IMR-90 (cell line): ENCODE measurements around the gene PZP. TPM values are rescaled to one million over a fixed set of nuclear protein-coding genes. Genes with fewer than 3 reads are reported as not detected.

Experiments used
- ATAC-seq: fragments of 200-7000 bp; cut with Tn5 transposase; 2 replicates; pipeline ENCODE4 v1.9.1; 2020; ENCODE audit warnings: low read depth, mild to moderate bottlenecking, moderate library complexity
- BruUV-seq: library from RNA; stranded (reverse); fragments of 400-500 nt; replicated peaks from 2 replicates; lab custom pipeline; 2021; lab: Mats Ljungman, UMichigan
- CTCF ChIA-PET: fragments of 300-600 bp; formaldehyde crosslinking; extraction: SDS; loops from one replicate; lab custom pipeline; 2021; ENCODE audit warnings: antibody characterized with exemption; lab: Yijun Ruan, JAX
- POLR2A ChIA-PET: fragments of 300-600 bp; sonication (Branson Sonifier 250); formaldehyde crosslinking; loops from one replicate; lab custom pipeline; 2022; ENCODE audit warnings: antibody characterized with exemption; ENCODE audit not compliant: unreplicated experiment; lab: Charles Lee
- DNase-seq: peaks from one replicate; pipeline ENCODE4 v3.0.0; 2013
- H2AFZ ChIP-seq: replicated peaks from 2 replicates; pipeline ENCODE3; 2013; ENCODE audit warnings: low read length, mild to moderate bottlenecking; ENCODE audit not compliant: poor library complexity
- H2AK5ac ChIP-seq: 2 replicates; pipeline ENCODE4 v1.6.1; 2013; ENCODE audit warnings: low read depth, low read length, inconsistent platforms
- H2AK9ac ChIP-seq: replicated peaks from 2 replicates; pipeline ENCODE3; 2013; ENCODE audit warnings: mild to moderate bottlenecking, low read depth, low read length, moderate library complexity; ENCODE audit not compliant: poor library complexity
- H2BK120ac ChIP-seq: 2 replicates; pipeline ENCODE4 v1.6.1; 2013; ENCODE audit warnings: low read depth, low read length, inconsistent platforms
- H2BK15ac ChIP-seq: 3 replicates; pipeline ENCODE4 v1.6.1; 2013; ENCODE audit warnings: low read depth, low read length, inconsistent platforms
- H2BK20ac ChIP-seq: 2 replicates; pipeline ENCODE4 v1.6.1; 2013; ENCODE audit warnings: low read depth, mild to moderate bottlenecking, inconsistent platforms, low read length, moderate library complexity
- H2BK5ac ChIP-seq: 2 replicates; pipeline ENCODE4 v1.6.1; 2013; ENCODE audit warnings: mild to moderate bottlenecking, low read depth, low read length, inconsistent platforms; ENCODE audit not compliant: poor library complexity, severe bottlenecking
- H3K14ac ChIP-seq: replicated peaks from 2 replicates; pipeline ENCODE4 v1.6.1; 2013; ENCODE audit warnings: low read depth, low read length, inconsistent platforms
- H3K18ac ChIP-seq: 2 replicates; pipeline ENCODE4 v1.6.1; 2013; ENCODE audit warnings: low read depth, low read length, control low read depth
- H3K23ac ChIP-seq: 2 replicates; pipeline ENCODE4 v1.6.1; 2013; ENCODE audit warnings: low read depth, low read length, inconsistent platforms
- H3K27ac ChIP-seq: 2 replicates; pipeline ENCODE4 v1.5.1; 2013; ENCODE audit warnings: mild to moderate bottlenecking, control low read depth, low read length; ENCODE audit not compliant: insufficient read depth
- H3K27me3 ChIP-seq: 2 replicates; pipeline ENCODE4 v1.6.1; 2013; ENCODE audit warnings: low read length; ENCODE audit not compliant: control insufficient read depth, insufficient read depth
- H3K36me3 ChIP-seq: 2 replicates; pipeline ENCODE4 v1.6.1; 2013; ENCODE audit warnings: low read length, mixed read lengths; ENCODE audit not compliant: control insufficient read depth, insufficient read depth
- H3K4ac ChIP-seq: 2 replicates; pipeline ENCODE4 v1.6.1; 2013; ENCODE audit warnings: low read depth, low read length, inconsistent platforms
- H3K4me1 ChIP-seq: 2 replicates; pipeline ENCODE4 v1.6.1; 2013; ENCODE audit warnings: low read length, mixed read lengths; ENCODE audit not compliant: control insufficient read depth, insufficient read depth
- H3K4me2 ChIP-seq: 2 replicates; pipeline ENCODE4 v1.6.1; 2013; ENCODE audit warnings: low read depth, mild to moderate bottlenecking, control low read depth, low read length, moderate library complexity
- H3K4me3 ChIP-seq: 2 replicates; pipeline ENCODE4 v1.5.1; 2013; ENCODE audit warnings: low read depth, mild to moderate bottlenecking, control low read depth, low read length, moderate library complexity; ENCODE audit not compliant: insufficient read depth
- H3K56ac ChIP-seq: 2 replicates; pipeline ENCODE4 v1.6.1; 2013; ENCODE audit warnings: low read length, inconsistent platforms; ENCODE audit not compliant: insufficient read depth; ENCODE audit errors: extremely low read depth
- H3K79me1 ChIP-seq, 2 experiments: 2 replicates each; pipeline ENCODE4 v1.6.1; 2013; ENCODE audit warnings: low read length in 2 of 2, inconsistent platforms in 1 of 2, low read depth in 1 of 2
- H3K9ac ChIP-seq: 2 replicates; pipeline ENCODE4 v1.6.1; 2013; ENCODE audit warnings: low read depth, low read length, control low read depth
- H3K9me1 ChIP-seq: 2 replicates; pipeline ENCODE4 v1.6.1; 2013; ENCODE audit warnings: low read length, inconsistent platforms; ENCODE audit not compliant: insufficient read depth
- H3K9me3 ChIP-seq: 2 replicates; pipeline ENCODE4 v1.6.1; 2013; ENCODE audit warnings: low read length; ENCODE audit not compliant: control insufficient read depth, insufficient read depth
- H4K20me1 ChIP-seq: 2 replicates; pipeline ENCODE4 v1.6.1; 2013; ENCODE audit warnings: low read length, inconsistent platforms; ENCODE audit not compliant: insufficient read depth
- H4K5ac ChIP-seq: 2 replicates; pipeline ENCODE4 v1.6.1; 2013; ENCODE audit warnings: mild to moderate bottlenecking, low read depth, low read length, control low read depth
- H4K8ac ChIP-seq, 2 experiments: 2 replicates each; pipeline ENCODE4 v1.6.1; 2013; ENCODE audit warnings: low read depth in 2 of 2, low read length in 2 of 2, control low read depth in 1 of 2, inconsistent platforms in 1 of 2
- H4K91ac ChIP-seq: 2 replicates; pipeline ENCODE4 v1.6.1; 2013; ENCODE audit warnings: low read depth, low read length, inconsistent platforms; ENCODE audit not compliant: insufficient read depth
- CHD1 ChIP-seq: IDR thresholded peaks from 2 replicates; pipeline ENCODE4 v1.6.1; 2012; ENCODE audit warnings: low read depth, low read length, improper control_type of control experiment
- CTCF ChIP-seq: conservative IDR thresholded peaks from 2 replicates; pipeline ENCODE4 v1.5.1; 2012; ENCODE audit warnings: mild to moderate bottlenecking, low read depth, low read length, improper control_type of control experiment
- MXI1 ChIP-seq: IDR thresholded peaks from 2 replicates; pipeline ENCODE4 v1.6.1; 2012; ENCODE audit warnings: low read depth, mild to moderate bottlenecking, low read length, moderate library complexity, borderline replicate concordance
- POLR2A ChIP-seq: IDR thresholded peaks from 2 replicates; pipeline ENCODE4 v1.6.1; 2012; ENCODE audit warnings: mild to moderate bottlenecking, low read depth, low read length
- RAD21 ChIP-seq: IDR thresholded peaks from 2 replicates; pipeline ENCODE4 v1.6.1; 2012; ENCODE audit warnings: low read length, improper control_type of control experiment
- RCOR1 ChIP-seq: IDR thresholded peaks from 2 replicates; pipeline ENCODE4 v1.6.1; 2012; ENCODE audit warnings: mild to moderate bottlenecking, low read length, improper control_type of control experiment; ENCODE audit not compliant: insufficient replicate concordance
- SMC3 ChIP-seq: fragments of 150-350 bp; IDR thresholded peaks from 2 replicates; pipeline ENCODE4 v1.6.1; 2016; ENCODE audit warnings: low read depth, mild to moderate bottlenecking, antibody characterized with exemption, low read length, moderate library complexity
- WGBS, 2 experiments: methylation state at CpG; one replicate each; pipeline versions ENCODE4 v1.1.5 to v1.1.7; 2013; ENCODE audit warnings: missing lambda C conversion rate in 2 of 2; ENCODE audit not compliant: insufficient read length in 1 of 2; ENCODE audit errors: extremely low coverage in 2 of 2; 5-methylcytosine and 5-hydroxymethylcytosine counted together
- dilution Hi-C: fragments of 300-500 bp; cut with HindIII; formaldehyde crosslinking; loops from one replicate; pipeline ENCODE4 v1.14.3; 2018; ENCODE audit warnings: low sequenced_read_pairs; ENCODE audit not compliant: unreplicated experiment
- in situ Hi-C: fragments of 300-500 bp; cut with MboI; formaldehyde crosslinking; loops from 3 replicates; pipeline ENCODE4 v1.14.3; 2019; ENCODE audit warnings: low sequenced_read_pairs, inconsistent platforms, mixed read lengths
- intact Hi-C: fragments of 100-400 bp; cut with micrococcal nuclease; formaldehyde crosslinking; loops from 2 replicates; pipeline ENCODE4 v1.10.0; 2022
- polyA plus RNA-seq, 3 experiments: library from polyadenylated mRNA; depleted of rRNA; stranded (reverse); fragments of >200 nt; gene quantifications; 2 replicates each; pipeline ENCODE4 v1.2.3, GENCODE V29; 2012; ENCODE audit warnings: low replicate concordance in 1 of 3
- total RNA-seq: library from RNA; depleted of rRNA; stranded (reverse); fragments of >200 nt; gene quantifications from 2 replicates; pipeline ENCODE4 v1.2.3, GENCODE V29; 2012

The PZP gene
- total and polyA plus RNA-seq, 2 of the 4 experiments (the other 2 are of a cell fraction), result not detected

DNA sequence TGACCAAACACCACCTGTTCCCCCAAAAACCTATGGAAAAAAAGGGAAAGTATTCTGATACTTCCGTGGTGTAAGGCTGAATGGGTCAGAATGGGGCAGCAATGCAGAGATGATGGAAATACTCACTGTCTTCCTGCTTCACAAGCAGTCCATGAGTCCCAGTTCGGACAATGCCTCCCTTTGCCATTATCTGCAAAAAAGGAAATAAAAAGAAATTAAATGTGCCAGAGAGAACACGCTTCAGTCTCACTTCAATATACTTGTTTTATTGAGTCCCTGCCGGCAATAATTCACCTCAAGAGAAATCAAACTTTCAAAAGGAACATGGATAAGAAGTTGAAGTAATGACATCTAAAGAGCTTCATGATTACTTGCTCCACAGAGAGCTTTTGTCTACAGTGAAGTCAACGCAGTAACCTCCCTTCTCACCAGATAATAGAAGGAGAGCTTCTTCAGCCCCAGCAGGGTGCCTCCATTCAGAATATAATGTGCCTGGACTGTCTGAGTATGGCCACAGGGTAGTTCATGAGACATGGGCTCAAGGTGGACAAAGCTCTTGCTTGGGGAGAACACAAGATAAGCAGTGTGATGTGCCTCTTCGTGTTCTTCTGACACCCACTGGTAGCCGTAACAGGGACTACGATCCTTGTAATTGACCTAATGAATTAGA is 107.0 kb downstream of the PZP start:
- dilution Hi-C loops, result no loop called here
- H3K9ac ChIP-seq, result no peak overlapping the region
- H2AFZ ChIP-seq, result no peak overlapping the region
- CTCF ChIA-PET, result no interaction called here
- H3K9me3 ChIP-seq, result no peaks in the 10 kb centered on the region
- H2BK120ac ChIP-seq, result no peak overlapping the region
- no peaks in the 10 kb centered on the region for H3K9me1 ChIP-seq
- intact Hi-C loops, result no loop called here
- peaks cover 4% of the 10 kb centered on the region; the same call in 1 of the 2 replicates for H3K36me3 ChIP-seq
- no TSS peak for BruUV-seq
- H3K4ac ChIP-seq, result no peak overlapping the region
- POLR2A ChIA-PET, result no interaction called here
- in situ Hi-C loops, result no loop called here
- H3K4me3 ChIP-seq, result no peak overlapping the region
- H3K79me1 ChIP-seq, result no peaks in the 10 kb centered on the region
- DNase-seq (no peak), ATAC-seq (no peak)
- H2BK5ac ChIP-seq, result no peak overlapping the region
- no CpG with 5 or more reads among the region's 8 CpGs for WGBS, 2 experiments
- H3K23ac ChIP-seq, result no peak overlapping the region
- H3K27ac ChIP-seq, result no peak overlapping the region
- H4K20me1 ChIP-seq, result no peaks in the 10 kb centered on the region
- no peaks in the 10 kb centered on the region for H3K27me3 ChIP-seq
- no peak overlapping the region for H3K14ac ChIP-seq
- TF ChIP-seq CTCF (no peak), RCOR1 (no peak), CHD1 (no peak), POLR2A (no peak), RAD21 (no peak), SMC3 (no peak), MXI1 (no peak)
- H2AK9ac ChIP-seq, result no peak overlapping the region
- no peaks in the 10 kb centered on the region for H3K4me1 ChIP-seq
- H2BK15ac ChIP-seq, result no peak overlapping the region
- H2BK20ac ChIP-seq, result no peak overlapping the region
- H2AK5ac ChIP-seq, result no peak overlapping the region
- no peak overlapping the region for H3K56ac ChIP-seq
- no peak overlapping the region for H3K18ac ChIP-seq
- H3K4me2 ChIP-seq, result no peak overlapping the region
- no peak overlapping the region for H4K5ac ChIP-seq
- no peak overlapping the region for H4K91ac ChIP-seq
- H4K8ac ChIP-seq, result no peak overlapping the region
